ENCODE data around the gene FUT6.

DNA sequence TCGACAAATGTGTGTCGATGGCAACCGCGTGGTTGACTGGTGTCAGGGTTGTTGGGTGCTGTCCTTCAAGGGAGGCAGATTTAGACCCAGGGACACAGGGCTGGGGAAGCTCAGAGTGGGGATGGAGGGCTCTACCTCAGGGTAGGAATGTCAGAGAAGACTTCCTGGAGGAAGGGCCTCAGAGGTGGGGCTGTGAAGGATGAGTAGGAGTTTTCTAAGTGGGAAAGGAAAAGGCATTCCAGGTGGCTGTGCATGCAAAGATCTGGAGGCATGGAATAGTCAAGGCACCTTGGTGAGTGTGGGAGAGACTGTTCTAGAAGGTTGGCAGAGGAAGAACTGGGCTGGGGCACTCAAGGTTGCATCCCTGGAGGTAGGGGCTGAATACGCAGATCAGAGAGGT, 32.6 kb downstream of the FUT6 start:
- TF ChIP-seq EZH2 (IDR thresholded peaks at IDR 0.05): no peak
- TF ChIP-seq, protein P1, sequence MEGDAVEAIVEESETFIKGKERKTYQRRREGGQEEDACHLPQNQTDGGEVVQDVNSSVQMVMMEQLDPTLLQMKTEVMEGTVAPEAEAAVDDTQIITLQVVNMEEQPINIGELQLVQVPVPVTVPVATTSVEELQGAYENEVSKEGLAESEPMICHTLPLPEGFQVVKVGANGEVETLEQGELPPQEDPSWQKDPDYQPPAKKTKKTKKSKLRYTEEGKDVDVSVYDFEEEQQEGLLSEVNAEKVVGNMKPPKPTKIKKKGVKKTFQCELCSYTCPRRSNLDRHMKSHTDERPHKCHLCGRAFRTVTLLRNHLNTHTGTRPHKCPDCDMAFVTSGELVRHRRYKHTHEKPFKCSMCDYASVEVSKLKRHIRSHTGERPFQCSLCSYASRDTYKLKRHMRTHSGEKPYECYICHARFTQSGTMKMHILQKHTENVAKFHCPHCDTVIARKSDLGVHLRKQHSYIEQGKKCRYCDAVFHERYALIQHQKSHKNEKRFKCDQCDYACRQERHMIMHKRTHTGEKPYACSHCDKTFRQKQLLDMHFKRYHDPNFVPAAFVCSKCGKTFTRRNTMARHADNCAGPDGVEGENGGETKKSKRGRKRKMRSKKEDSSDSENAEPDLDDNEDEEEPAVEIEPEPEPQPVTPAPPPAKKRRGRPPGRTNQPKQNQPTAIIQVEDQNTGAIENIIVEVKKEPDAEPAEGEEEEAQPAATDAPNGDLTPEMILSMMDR (IDR thresholded peaks at IDR 0.05): no peak
